HG03469 (cell line): Measurements from ENCODE around the gene HMGB4.
A peak's percentile ranks its signal among the peaks of the same experiment; 100 is the strongest.

Source experiments
- ATAC-seq: cut with Tn5 transposase; IDR thresholded peaks from one replicate; pipeline ENCODE4 v1.9.1; 2021; ENCODE audit warnings: mild to moderate bottlenecking, moderate library complexity, moderate number of reproducible peaks; ENCODE audit not compliant: unreplicated experiment

HMGB4 gene

GRCh38 chr1:33895976-33896375, 32.1 kb downstream of the HMGB4 start:
- no peak for ATAC-seq

GRCh38 chr1:33897092-33897725, 33.3 kb downstream of the HMGB4 start:
- no peak for ATAC-seq

- ATAC-seq: no peak
Measured at GRCh38 chr1:33898406-33898805, 34.5 kb downstream of the HMGB4 start.

- ATAC-seq: no peak
Measured at GRCh38 chr1:33898881-33899280, 35.0 kb downstream of the HMGB4 start.

GRCh38 chr1:33899746-33900145, 35.9 kb downstream of the HMGB4 start:
- no peak for ATAC-seq

GRCh38 chr1:33902486-33903209, 38.8 kb downstream of the HMGB4 start:
- ATAC-seq: peak; percentile 52

- ATAC-seq: peak; percentile 25
Measured at GRCh38 chr1:33903210-33903589, 39.3 kb downstream of the HMGB4 start.

- ATAC-seq: no peak
Measured at GRCh38 chr1:33905241-33905640, 41.4 kb downstream of the HMGB4 start.

- ATAC-seq: no peak
Measured at GRCh38 chr1:33906156-33906555, 42.3 kb downstream of the HMGB4 start.

- ATAC-seq: no peak
Measured at GRCh38 chr1:33908324-33908956, 44.6 kb downstream of the HMGB4 start.
